GM23338 (cell line): ENCODE results near the gene KAT8.

Source experiments
- CREB1 ChIP-seq: fragments of 250-450 bp; sonication (Bioruptor Pico); IDR thresholded peaks from 2 replicates; pipeline ENCODE4 v1.5.0; 2020; ENCODE audit warnings: low read depth, mild to moderate bottlenecking, moderate library complexity
- EZH2 ChIP-seq: fragments of 200-600 bp; sonication (generic); IDR thresholded peaks from one replicate; pipeline ENCODE4 v1.8.0; 2017; ENCODE audit warnings: antibody characterized with exemption, mild to moderate bottlenecking, low read depth; ENCODE audit not compliant: unreplicated experiment
- TF ChIP-seq, protein P1 (sequence below), 2 experiments: fragments of 200-600 bp in 1 of 2; sonication (generic) in 1 of 2; conservative IDR thresholded peaks; 2 replicates each; pipeline versions ENCODE4 v1.5.1 to v1.6.1; 2016 to 2017; ENCODE audit warnings: antibody characterized with exemption in 2 of 2, low read depth in 2 of 2, mild to moderate bottlenecking in 2 of 2, moderate library complexity in 1 of 2
- TF ChIP-seq, protein P2 (sequence below): IDR thresholded peaks from 2 replicates; pipeline ENCODE4 v1.6.1; 2016; ENCODE audit warnings: antibody characterized with exemption

DNA sequence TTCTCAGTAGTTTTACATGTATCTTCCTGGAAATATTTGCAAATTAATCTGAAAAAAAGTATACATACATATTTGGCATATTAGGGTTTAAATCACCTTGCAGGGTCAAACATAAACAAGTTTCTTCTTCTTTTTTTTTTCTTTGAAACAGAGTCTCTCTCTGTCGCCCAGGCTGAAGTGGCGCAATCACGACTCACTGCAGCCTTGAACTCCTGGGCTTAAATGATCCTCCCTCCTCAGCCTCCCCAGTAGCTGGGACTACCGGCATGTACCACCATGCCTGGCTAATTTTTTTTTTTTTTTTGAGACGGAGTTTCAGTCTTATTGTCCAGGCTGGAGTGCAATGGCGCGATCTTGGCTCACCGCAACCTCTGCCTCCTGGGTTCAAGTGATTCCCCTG, 49.9 kb downstream of the KAT8 start:
- TF ChIP-seq CREB1 (CRISPR knock-in tag) (no peak), EZH2 (no peak)
- TF ChIP-seq, protein P1, sequence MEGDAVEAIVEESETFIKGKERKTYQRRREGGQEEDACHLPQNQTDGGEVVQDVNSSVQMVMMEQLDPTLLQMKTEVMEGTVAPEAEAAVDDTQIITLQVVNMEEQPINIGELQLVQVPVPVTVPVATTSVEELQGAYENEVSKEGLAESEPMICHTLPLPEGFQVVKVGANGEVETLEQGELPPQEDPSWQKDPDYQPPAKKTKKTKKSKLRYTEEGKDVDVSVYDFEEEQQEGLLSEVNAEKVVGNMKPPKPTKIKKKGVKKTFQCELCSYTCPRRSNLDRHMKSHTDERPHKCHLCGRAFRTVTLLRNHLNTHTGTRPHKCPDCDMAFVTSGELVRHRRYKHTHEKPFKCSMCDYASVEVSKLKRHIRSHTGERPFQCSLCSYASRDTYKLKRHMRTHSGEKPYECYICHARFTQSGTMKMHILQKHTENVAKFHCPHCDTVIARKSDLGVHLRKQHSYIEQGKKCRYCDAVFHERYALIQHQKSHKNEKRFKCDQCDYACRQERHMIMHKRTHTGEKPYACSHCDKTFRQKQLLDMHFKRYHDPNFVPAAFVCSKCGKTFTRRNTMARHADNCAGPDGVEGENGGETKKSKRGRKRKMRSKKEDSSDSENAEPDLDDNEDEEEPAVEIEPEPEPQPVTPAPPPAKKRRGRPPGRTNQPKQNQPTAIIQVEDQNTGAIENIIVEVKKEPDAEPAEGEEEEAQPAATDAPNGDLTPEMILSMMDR (conservative IDR thresholded peaks at IDR 0.05; ENCODE audit: low read depth in 2 of 2): no peak
- TF ChIP-seq, protein P2, sequence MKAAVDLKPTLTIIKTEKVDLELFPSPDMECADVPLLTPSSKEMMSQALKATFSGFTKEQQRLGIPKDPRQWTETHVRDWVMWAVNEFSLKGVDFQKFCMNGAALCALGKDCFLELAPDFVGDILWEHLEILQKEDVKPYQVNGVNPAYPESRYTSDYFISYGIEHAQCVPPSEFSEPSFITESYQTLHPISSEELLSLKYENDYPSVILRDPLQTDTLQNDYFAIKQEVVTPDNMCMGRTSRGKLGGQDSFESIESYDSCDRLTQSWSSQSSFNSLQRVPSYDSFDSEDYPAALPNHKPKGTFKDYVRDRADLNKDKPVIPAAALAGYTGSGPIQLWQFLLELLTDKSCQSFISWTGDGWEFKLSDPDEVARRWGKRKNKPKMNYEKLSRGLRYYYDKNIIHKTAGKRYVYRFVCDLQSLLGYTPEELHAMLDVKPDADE: no peak
